SU-DHL-6 (cell line): ENCODE results near the gene ITGA7.

Source experiments
- H2AFZ ChIP-seq: fragments of 200-600 bp; sonication (generic); 2 replicates; pipeline ENCODE4 v1.6.1; 2014; ENCODE audit warnings: low read depth, mild to moderate bottlenecking, moderate library complexity, mixed read lengths, antibody characterized with exemption, low read length; ENCODE audit not compliant: severe bottlenecking
- H3F3A ChIP-seq: fragments of 200-600 bp; shearing (Covaris generic); 2 replicates; pipeline ENCODE4 v1.6.0; 2016; ENCODE audit warnings: antibody characterized with exemption, mild to moderate bottlenecking; ENCODE audit not compliant: insufficient read depth
- H3K27ac ChIP-seq: fragments of 200-600 bp; sonication (generic); 2 replicates; pipeline ENCODE4 v1.5.1; 2016; ENCODE audit warnings: low read depth, mild to moderate bottlenecking, low read length, moderate library complexity, mixed read lengths
- H3K27me3 ChIP-seq: fragments of 200-600 bp; sonication (generic), shearing (Covaris generic); 2 replicates; pipeline ENCODE4 v1.6.0; 2014; ENCODE audit warnings: mild to moderate bottlenecking, low read length
- H3K36me3 ChIP-seq: fragments of 200-600 bp; sonication (generic); 2 replicates; pipeline ENCODE4 v1.6.1; 2014; ENCODE audit warnings: mild to moderate bottlenecking, low read length, mixed read lengths
- H3K4me2 ChIP-seq: fragments of 300-600, 200-600 bp; shearing (Covaris generic), sonication (generic); 2 replicates; pipeline ENCODE4 v1.6.0; 2014; ENCODE audit warnings: low read length, low read depth, mild to moderate bottlenecking; ENCODE audit not compliant: poor library complexity, severe bottlenecking
- H3K4me3 ChIP-seq: fragments of 200-600 bp; sonication (generic); 2 replicates; pipeline ENCODE4 v1.5.1; 2014; ENCODE audit warnings: antibody characterized with exemption, low read length, mild to moderate bottlenecking, mixed read lengths; ENCODE audit not compliant: insufficient read depth, poor library complexity, severe bottlenecking
- H3K79me2 ChIP-seq: fragments of 200-600 bp; sonication (generic); 2 replicates; pipeline ENCODE4 v1.6.1; 2014; ENCODE audit warnings: mild to moderate bottlenecking, low read length, moderate library complexity; ENCODE audit not compliant: insufficient read depth
- H3K9ac ChIP-seq: fragments of 200-600 bp; sonication (generic); 2 replicates; pipeline ENCODE4 v1.7.0; 2014; ENCODE audit warnings: mild to moderate bottlenecking, low read length
- H3K9me2 ChIP-seq: fragments of 200-600 bp; sonication (generic); replicated peaks from 2 replicates; pipeline ENCODE4 v1.6.1; 2014; ENCODE audit warnings: low read length; ENCODE audit not compliant: insufficient read depth
- H3K9me3 ChIP-seq: fragments of 200-600 bp; sonication (generic); 2 replicates; pipeline ENCODE4 v1.6.1; 2014; ENCODE audit warnings: low read length, mixed read lengths; ENCODE audit not compliant: insufficient read depth
- H4K20me1 ChIP-seq: fragments of 200-600 bp; sonication (generic); 2 replicates; pipeline ENCODE4 v1.6.1; 2014; ENCODE audit warnings: low read depth, mild to moderate bottlenecking, antibody characterized with exemption, low read length, moderate library complexity, mixed read lengths
- EZH2phosphoT487 ChIP-seq: fragments of 200-600 bp; sonication (generic), shearing (Covaris generic); conservative IDR thresholded peaks from 2 replicates; pipeline ENCODE4 v1.6.1; 2018; ENCODE audit warnings: mild to moderate bottlenecking, antibody characterized with exemption, low read length, moderate library complexity, mixed read lengths
- TF ChIP-seq, protein P1 (sequence below): fragments of 200-600 bp; sonication (generic); IDR thresholded peaks from one replicate; pipeline ENCODE4 v1.5.1; 2017; ENCODE audit warnings: antibody characterized with exemption, mild to moderate bottlenecking, low read length, moderate library complexity; ENCODE audit not compliant: insufficient read depth, poor library complexity, severe bottlenecking

The ITGA7 gene

GRCh38 chr12:55673638-55674037, 34.1 kb downstream of the ITGA7 start:
- H4K20me1 ChIP-seq, result no peaks in the 10 kb centered on the region
- H3F3A ChIP-seq, result no peaks in the 10 kb centered on the region
- H3K9me3 ChIP-seq, result no peaks in the 10 kb centered on the region
- H3K4me2 ChIP-seq, result peak overlapping the region; percentile 52
- H3K27ac ChIP-seq, result peak overlapping the region; percentile 69
- no peaks in the 10 kb centered on the region for H3K27me3 ChIP-seq
- no peaks in the 10 kb centered on the region for H3K9me2 ChIP-seq
- no peaks in the 10 kb centered on the region for H3K79me2 ChIP-seq
- TF ChIP-seq, protein P1, sequence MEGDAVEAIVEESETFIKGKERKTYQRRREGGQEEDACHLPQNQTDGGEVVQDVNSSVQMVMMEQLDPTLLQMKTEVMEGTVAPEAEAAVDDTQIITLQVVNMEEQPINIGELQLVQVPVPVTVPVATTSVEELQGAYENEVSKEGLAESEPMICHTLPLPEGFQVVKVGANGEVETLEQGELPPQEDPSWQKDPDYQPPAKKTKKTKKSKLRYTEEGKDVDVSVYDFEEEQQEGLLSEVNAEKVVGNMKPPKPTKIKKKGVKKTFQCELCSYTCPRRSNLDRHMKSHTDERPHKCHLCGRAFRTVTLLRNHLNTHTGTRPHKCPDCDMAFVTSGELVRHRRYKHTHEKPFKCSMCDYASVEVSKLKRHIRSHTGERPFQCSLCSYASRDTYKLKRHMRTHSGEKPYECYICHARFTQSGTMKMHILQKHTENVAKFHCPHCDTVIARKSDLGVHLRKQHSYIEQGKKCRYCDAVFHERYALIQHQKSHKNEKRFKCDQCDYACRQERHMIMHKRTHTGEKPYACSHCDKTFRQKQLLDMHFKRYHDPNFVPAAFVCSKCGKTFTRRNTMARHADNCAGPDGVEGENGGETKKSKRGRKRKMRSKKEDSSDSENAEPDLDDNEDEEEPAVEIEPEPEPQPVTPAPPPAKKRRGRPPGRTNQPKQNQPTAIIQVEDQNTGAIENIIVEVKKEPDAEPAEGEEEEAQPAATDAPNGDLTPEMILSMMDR, result no peak
- no peak for TF ChIP-seq EZH2phosphoT487
- H3K4me3 ChIP-seq, result peak overlapping the region; percentile 13
- H2AFZ ChIP-seq, result peak overlapping the region; percentile 87
- no peaks in the 10 kb centered on the region for H3K36me3 ChIP-seq
- no peak overlapping the region; the same call in 1 of the 2 replicates for H3K9ac ChIP-seq

DNA sequence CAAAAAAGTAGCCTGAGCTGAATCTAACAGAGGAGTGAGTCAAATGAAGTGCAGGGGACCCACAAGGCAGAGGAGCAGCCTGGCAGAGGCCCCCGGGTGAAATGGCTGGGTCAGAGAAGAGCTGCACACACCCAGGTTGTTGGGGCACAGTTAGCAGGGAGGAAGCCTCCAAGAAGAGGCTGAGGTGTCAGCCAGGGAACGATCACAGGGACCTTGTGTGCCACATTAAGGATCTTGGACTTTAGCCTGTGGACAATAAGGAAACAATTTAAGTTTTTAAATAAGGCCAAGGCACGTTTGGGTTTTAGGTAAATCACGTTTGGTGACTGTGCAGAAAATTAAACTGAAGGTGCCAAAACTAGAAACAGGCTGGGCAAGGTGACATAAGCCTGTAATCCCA, 36.0 kb downstream of the ITGA7 start:
- TF ChIP-seq, protein P1, result no peak
- no peak for TF ChIP-seq EZH2phosphoT487
- H3K36me3 ChIP-seq, result no peaks in the 10 kb centered on the region
- H3K9me2 ChIP-seq, result no peaks in the 10 kb centered on the region
- H2AFZ ChIP-seq, result no peak overlapping the region
- no peaks in the 10 kb centered on the region for H3K79me2 ChIP-seq
- H4K20me1 ChIP-seq, result no peaks in the 10 kb centered on the region
- no peak overlapping the region for H3K27ac ChIP-seq
- H3K4me2 ChIP-seq, result no peak overlapping the region
- H3K9me3 ChIP-seq, result no peaks in the 10 kb centered on the region
- H3K9ac ChIP-seq, result no peak overlapping the region
- no peak overlapping the region for H3K4me3 ChIP-seq
- no peaks in the 10 kb centered on the region for H3F3A ChIP-seq
- no peaks in the 10 kb centered on the region for H3K27me3 ChIP-seq

GRCh38 chr12:55670276-55670675, 37.4 kb downstream of the ITGA7 start:
- Histone ChIP-seq H3K36me3 (no peaks in the 10 kb centered on the region), H3K4me3 (no peak overlapping the region), H3K4me2 (no peak overlapping the region), H4K20me1 (no peaks in the 10 kb centered on the region), H3K79me2 (no peaks in the 10 kb centered on the region), H3K9me2 (no peaks in the 10 kb centered on the region), H3F3A (no peaks in the 10 kb centered on the region), H3K9ac (no peak overlapping the region), H3K27me3 (no peaks in the 10 kb centered on the region), H3K27ac (no peak overlapping the region), H2AFZ (no peak overlapping the region), H3K9me3 (no peaks in the 10 kb centered on the region)
- TF ChIP-seq, protein P1, result no peak
- no peak for TF ChIP-seq EZH2phosphoT487
